ENCODE measurements around the gene FOXO6.

FOXO6 gene

GRCh38 chr1:41360786-41361494, at the start of gene FOXO6:
TSS of gene FOXO6 (plus strand) at chr1:41361434.
- DNase-seq = peak; percentile 99

GRCh38 chr1:41312991-41313645, 48.1 kb upstream of the FOXO6 start:
- DNase-seq = no peak

- peak; percentile 31 for DNase-seq
These were observed 47.5 kb upstream of the FOXO6 start for GRCh38 chr1:41313661-41314131.

GRCh38 chr1:41314376-41315145, 46.7 kb upstream of the FOXO6 start:
- no peak for DNase-seq

- no peak for DNase-seq
These were observed 46.0 kb upstream of the FOXO6 start for GRCh38 chr1:41315146-41315822.

GRCh38 chr1:41315871-41316270, 45.4 kb upstream of the FOXO6 start:
- DNase-seq = no peak

- DNase-seq = no peak
These were observed 43.9 kb upstream of the FOXO6 start for GRCh38 chr1:41317361-41317760.

GRCh38 chr1:41318135-41318534, 43.1 kb upstream of the FOXO6 start:
- no peak for DNase-seq

- no peak for DNase-seq
These were observed 42.0 kb upstream of the FOXO6 start for GRCh38 chr1:41319106-41319755.

- peak; percentile 46 for DNase-seq
These were observed 41.2 kb upstream of the FOXO6 start for GRCh38 chr1:41319807-41320711.

GRCh38 chr1:41320895-41321676, 40.1 kb upstream of the FOXO6 start:
- no peak for DNase-seq

GRCh38 chr1:41322101-41322661, 39.1 kb upstream of the FOXO6 start:
- DNase-seq = no peak

- DNase-seq = peak; percentile 82
These were observed 38.4 kb upstream of the FOXO6 start for GRCh38 chr1:41322835-41323234.

GRCh38 chr1:41323243-41323642, 38.0 kb upstream of the FOXO6 start:
- no peak for DNase-seq

GRCh38 chr1:41325801-41326200, 35.4 kb upstream of the FOXO6 start:
- no peak for DNase-seq

- no peak for DNase-seq
These were observed 33.7 kb upstream of the FOXO6 start for GRCh38 chr1:41327383-41327999.

GRCh38 chr1:41328001-41328615, 33.1 kb upstream of the FOXO6 start:
- no peak for DNase-seq

GRCh38 chr1:41328780-41329640, 32.2 kb upstream of the FOXO6 start:
- DNase-seq = no peak
